PC-3 (cell line): ENCODE data around the gene GOLGA1. TPM values are rescaled to one million over a fixed set of nuclear protein-coding genes. Genes with fewer than 3 reads are reported as not detected.

Experiments
- ATAC-seq: fragments of 200-7000 bp; cut with Tn5 transposase; 2 replicates; pipeline ENCODE4 v1.9.1; 2020; ENCODE audit warnings: mild to moderate bottlenecking, moderate library complexity
- BruUV-seq: library from RNA; stranded (reverse); fragments of 400-500 nt; replicated peaks from 2 replicates; lab custom pipeline; 2021; lab: Mats Ljungman, UMichigan
- CTCF ChIA-PET: fragments of 300-600 bp; sonication (Branson Sonifier 250); formaldehyde crosslinking; loops from one replicate; lab custom pipeline; 2022; ENCODE audit warnings: antibody characterized with exemption; lab: Charles Lee
- POLR2A ChIA-PET: fragments of 300-600 bp; sonication (Branson Sonifier 250); formaldehyde crosslinking; loops from one replicate; lab custom pipeline; 2022; ENCODE audit warnings: antibody characterized with exemption; ENCODE audit not compliant: unreplicated experiment; lab: Charles Lee
- DNase-seq: peaks from one replicate; pipeline ENCODE4 v3.0.0-alpha.2; 2015
- H2AFZ ChIP-seq: fragments of 300-600 bp; sonication (generic); 2 replicates; pipeline ENCODE4 v1.6.0; 2016; ENCODE audit warnings: antibody characterized with exemption, low read length
- H3F3A ChIP-seq: fragments of 300-600 bp; sonication (generic); one replicate; pipeline ENCODE4 v1.6.0; 2017; ENCODE audit warnings: antibody characterized with exemption, low read length, control low read depth, mild to moderate bottlenecking; ENCODE audit not compliant: unreplicated experiment
- H3K27ac ChIP-seq: fragments of 300-600 bp; sonication (generic); 2 replicates; pipeline ENCODE4 v1.5.1; 2016; ENCODE audit warnings: mild to moderate bottlenecking, low read length
- H3K27me3 ChIP-seq: fragments of 300-600 bp; sonication (generic); 2 replicates; pipeline ENCODE4 v1.6.1; 2016; ENCODE audit warnings: low read length, mixed read lengths
- H3K36me3 ChIP-seq: fragments of 300-600 bp; sonication (generic); 2 replicates; pipeline ENCODE4 v1.6.1; 2016; ENCODE audit warnings: low read depth, mixed run types, low read length, mixed read lengths
- H3K4me1 ChIP-seq: fragments of 300-600 bp; sonication (generic); 2 replicates; pipeline ENCODE4 v1.5.1; 2016; ENCODE audit warnings: low read length; ENCODE audit not compliant: insufficient read depth
- H3K4me2 ChIP-seq: fragments of 300-600 bp; sonication (generic); 2 replicates; pipeline ENCODE4 v1.6.0; 2016; ENCODE audit warnings: low read length
- H3K4me3 ChIP-seq: fragments of 300-600 bp; sonication (generic); 2 replicates; pipeline ENCODE4 v1.5.1; 2016; ENCODE audit warnings: mild to moderate bottlenecking, low read length, mixed read lengths
- H3K79me2 ChIP-seq: fragments of 300-600 bp; sonication (generic); 2 replicates; pipeline ENCODE4 v1.6.1; 2017; ENCODE audit warnings: low read length, mixed read lengths
- H3K9ac ChIP-seq: fragments of 300-600 bp; sonication (generic); 2 replicates; pipeline ENCODE4 v1.6.0; 2016; ENCODE audit warnings: mild to moderate bottlenecking, low read length
- H3K9me2 ChIP-seq: fragments of 300-600 bp; sonication (generic); replicated peaks from 2 replicates; pipeline ENCODE4 v1.6.1; 2016; ENCODE audit warnings: mixed run types, low read length, mixed read lengths
- H3K9me3 ChIP-seq: fragments of 300-600 bp; sonication (generic); 2 replicates; pipeline ENCODE4 v1.6.1; 2016; ENCODE audit warnings: low read length, mixed read lengths
- H4K20me1 ChIP-seq: fragments of 300-600 bp; sonication (generic); 2 replicates; pipeline ENCODE4 v1.6.1; 2016; ENCODE audit warnings: low read length, mixed read lengths
- CTCF ChIP-seq: fragments of 300-600 bp; sonication (generic); conservative IDR thresholded peaks from 2 replicates; pipeline ENCODE4 v1.5.1; 2017; ENCODE audit warnings: antibody characterized with exemption, low read depth, mild to moderate bottlenecking, low read length
- EZH2 ChIP-seq: fragments of 300-600 bp; sonication (generic); IDR thresholded peaks from one replicate; pipeline ENCODE4 v1.6.1; 2017; ENCODE audit warnings: antibody characterized with exemption, mild to moderate bottlenecking, low read length; ENCODE audit not compliant: unreplicated experiment
- EZH2phosphoT487 ChIP-seq: fragments of 300-600 bp; sonication (generic); IDR thresholded peaks from 2 replicates; pipeline ENCODE4 v1.6.1; 2018; ENCODE audit warnings: mild to moderate bottlenecking, antibody characterized with exemption, low read length, borderline replicate concordance
- intact Hi-C: fragments of 100-400 bp; cut with micrococcal nuclease; formaldehyde crosslinking; loops from 2 replicates; pipeline ENCODE4 v1.9.0; 2023
- total RNA-seq: library from RNA; depleted of rRNA; stranded (reverse); fragments of >200 nt; gene quantifications from 2 replicates; pipeline ENCODE4 v1.2.3, GENCODE V29; 2014

GOLGA1 gene
- total RNA-seq, 1 experiment from 2014 or later = 8.6 TPM

- ChIA-PET POLR2A (interaction anchor here (0.6 kb wide), 1 partner anchor 447 kb away, joined by 4 read pairs; no protein-coding TSS in a partner anchor), CTCF (interaction anchor here (2.1 to 4.4 kb wide), 2 partner anchors 75 to 82 kb away, joined by 24 to 58 read pairs; partner anchors contain the start of gene NR6A1)
- Histone ChIP-seq H3K9me3 (no peaks in the 10 kb centered on the region), H3K4me1 (peaks cover 6% of the 10 kb centered on the region; the same call in 1 of the 2 replicates), H3K36me3 (peaks cover 21% of the 10 kb centered on the region), H4K20me1 (peaks cover 20% of the 10 kb centered on the region), H2AFZ (no peak overlapping the region), H3K79me2 (peaks cover 11% of the 10 kb centered on the region), H3K27me3 (no peaks in the 10 kb centered on the region), H3K27ac (no peak overlapping the region), H3K9ac (no peak overlapping the region), H3K4me2 (0 out of 2 replicates have a peak overlapping the region, but pooled peaks have one; percentile 95), H3K4me3 (no peak overlapping the region), H3K9me2 (no peaks in the 10 kb centered on the region), H3F3A (peaks cover 11% of the 10 kb centered on the region)
- DNase-seq (no peak), ATAC-seq (no peak)
- no peak for TF ChIP-seq CTCF
- TF ChIP-seq EZH2phosphoT487 = no peak
- no peak for TF ChIP-seq EZH2
- no TSS peak for BruUV-seq
- intact Hi-C loops = no loop called here
Observed at GRCh38 chr9:124854161-124854560, 86.7 kb downstream of the GOLGA1 start.

- H3K36me3 ChIP-seq = peaks cover 16% of the 10 kb centered on the region
- ChIA-PET CTCF (interaction anchor here (0.6 to 4.4 kb wide), 9 partner anchors 21 to 129 kb away, joined by 3 to 58 read pairs (median 9); partner anchors contain the start of genes NR6A1 and OLFML2A), POLR2A (interaction anchor here (0.6 kb wide), 1 partner anchor 447 kb away, joined by 4 read pairs; no protein-coding TSS in a partner anchor)
- peak overlapping the region; percentile 62 for H3K9ac ChIP-seq
- H3K9me3 ChIP-seq = no peaks in the 10 kb centered on the region
- H2AFZ ChIP-seq = peak overlapping the region; percentile 84
- peaks cover 15% of the 10 kb centered on the region for H4K20me1 ChIP-seq
- H3K4me2 ChIP-seq = peak overlapping the region; percentile 95
- ATAC-seq = peak; percentile 8; the same call in 1 of the 2 replicates
- peaks cover 6% of the 10 kb centered on the region for H3K79me2 ChIP-seq
- TF ChIP-seq EZH2 (no peak), EZH2phosphoT487 (no peak), CTCF (no peak)
- intact Hi-C loops = loop anchor here (1.0 to 2.0 kb wide), 2 partner anchors 43 to 79 kb away; no protein-coding TSS in a partner anchor
- peak overlapping the region; percentile 72 for H3K4me3 ChIP-seq
- H3K9me2 ChIP-seq = no peaks in the 10 kb centered on the region
- BruUV-seq = no TSS peak
- H3K4me1 ChIP-seq = 0 out of 2 replicates have a peak, but pooled peaks cover 1% of the 10 kb centered on the region
- H3K27me3 ChIP-seq = no peaks in the 10 kb centered on the region
- H3F3A ChIP-seq = peaks cover 11% of the 10 kb centered on the region
- DNase-seq = no peak
- H3K27ac ChIP-seq = no peak overlapping the region
Observed at GRCh38 chr9:124853605-124854143, 87.2 kb downstream of the GOLGA1 start.
